Stimulated activated CD4-positive, alpha-beta T cell treated with anti-CD3 and anti-CD28 coated beads, Interleukin-15, amount 100 ng/mL, for 24 hours (primary cell): ENCODE results near the gene SLC2A6.

Source experiments
- DNase-seq: peaks from one replicate; pipeline ENCODE4 v3.0.0-alpha.2; 2020

SLC2A6 gene, protein sequence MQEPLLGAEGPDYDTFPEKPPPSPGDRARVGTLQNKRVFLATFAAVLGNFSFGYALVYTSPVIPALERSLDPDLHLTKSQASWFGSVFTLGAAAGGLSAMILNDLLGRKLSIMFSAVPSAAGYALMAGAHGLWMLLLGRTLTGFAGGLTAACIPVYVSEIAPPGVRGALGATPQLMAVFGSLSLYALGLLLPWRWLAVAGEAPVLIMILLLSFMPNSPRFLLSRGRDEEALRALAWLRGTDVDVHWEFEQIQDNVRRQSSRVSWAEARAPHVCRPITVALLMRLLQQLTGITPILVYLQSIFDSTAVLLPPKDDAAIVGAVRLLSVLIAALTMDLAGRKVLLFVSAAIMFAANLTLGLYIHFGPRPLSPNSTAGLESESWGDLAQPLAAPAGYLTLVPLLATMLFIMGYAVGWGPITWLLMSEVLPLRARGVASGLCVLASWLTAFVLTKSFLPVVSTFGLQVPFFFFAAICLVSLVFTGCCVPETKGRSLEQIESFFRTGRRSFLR

DNA sequence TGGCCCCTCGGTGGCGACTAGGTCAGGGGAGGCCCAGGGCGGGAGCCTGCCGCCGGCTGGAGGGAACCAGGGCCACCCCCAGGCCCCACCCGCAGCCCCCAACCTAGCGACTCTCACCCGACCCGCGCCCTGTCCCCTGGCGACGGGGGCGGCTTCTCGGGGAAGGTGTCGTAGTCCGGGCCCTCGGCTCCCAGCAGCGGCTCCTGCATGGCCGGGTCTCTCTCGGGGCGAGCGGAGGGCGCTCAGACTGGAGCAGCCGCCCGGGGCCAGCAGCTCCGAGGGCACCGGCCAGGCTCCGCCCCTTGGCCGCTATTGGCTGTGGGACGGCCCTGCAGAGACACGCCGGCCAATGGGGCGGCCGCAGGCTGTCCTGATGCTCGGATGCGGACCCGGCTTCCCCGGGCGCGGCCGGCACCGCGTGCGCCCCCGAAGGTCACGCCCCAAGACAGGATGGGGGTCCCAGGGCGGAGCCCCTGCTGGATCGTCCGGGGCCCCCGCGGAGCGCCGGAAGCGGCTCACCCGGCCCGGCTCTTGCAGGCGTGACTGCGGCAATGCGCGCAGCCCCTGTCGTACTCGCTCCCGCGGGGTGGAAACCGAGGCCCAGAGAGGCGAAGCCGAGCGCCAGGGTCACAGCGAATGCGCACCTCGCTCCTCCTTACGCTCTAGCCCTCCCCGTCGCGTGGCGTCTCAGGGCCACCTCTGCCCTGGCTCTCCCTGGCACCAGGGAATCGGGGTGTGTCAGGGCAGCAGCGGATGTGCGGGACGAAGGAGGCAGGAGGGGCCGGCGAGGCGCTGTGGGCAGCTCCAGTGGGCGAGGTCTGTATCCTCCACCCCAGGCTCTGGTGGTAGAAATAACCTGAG, at the start of gene SLC2A6:
SLC2A6 (minus strand) TSS at position 249 of the 861 bp plus-strand sequence; CDS start at position 209, 40 bp downstream.
- peak; percentile 90 for DNase-seq

DNA sequence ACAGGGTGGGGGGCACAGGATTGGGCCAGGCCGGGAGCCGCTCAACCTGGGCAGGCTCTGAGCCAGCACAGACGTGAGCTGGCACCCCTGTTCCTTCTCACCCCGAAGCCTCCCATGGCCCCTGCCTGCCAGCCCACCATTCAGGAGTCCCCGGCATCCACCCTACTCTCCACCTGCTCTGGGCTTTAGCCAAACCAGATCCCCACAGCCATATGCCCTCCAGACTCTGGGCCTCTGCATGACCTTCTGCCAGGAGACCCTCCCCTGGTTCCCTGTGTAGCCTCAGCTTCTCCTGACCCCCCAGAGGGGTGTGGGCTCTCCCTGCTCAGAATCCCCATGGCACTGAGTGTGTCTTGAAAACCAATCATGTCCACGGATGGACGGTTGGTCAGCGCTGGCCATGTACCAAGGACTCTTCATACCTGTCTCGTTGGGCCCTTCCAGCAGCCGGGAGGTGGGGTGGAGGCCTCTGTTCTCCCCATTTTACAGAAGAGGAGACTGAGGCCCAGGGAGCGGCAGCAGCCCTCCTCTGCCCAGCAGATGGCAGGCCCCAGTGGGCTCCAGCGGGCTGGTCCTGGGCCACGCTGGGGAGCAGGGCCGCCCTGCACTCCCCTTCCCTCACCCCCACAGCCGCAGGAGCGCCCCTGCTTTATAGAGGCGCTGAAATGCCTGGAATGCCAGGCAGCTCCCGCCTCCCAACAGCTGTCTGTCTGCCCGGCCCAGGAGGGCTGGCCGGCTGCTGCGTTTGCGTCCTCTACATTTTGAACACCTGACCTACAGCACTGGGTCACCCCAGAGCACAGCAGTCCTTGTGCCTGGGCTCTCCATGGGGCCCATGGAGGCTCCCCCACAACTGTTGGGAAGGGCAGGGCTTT, 49.3 kb upstream of the SLC2A6 start:
- no peak for DNase-seq

DNA sequence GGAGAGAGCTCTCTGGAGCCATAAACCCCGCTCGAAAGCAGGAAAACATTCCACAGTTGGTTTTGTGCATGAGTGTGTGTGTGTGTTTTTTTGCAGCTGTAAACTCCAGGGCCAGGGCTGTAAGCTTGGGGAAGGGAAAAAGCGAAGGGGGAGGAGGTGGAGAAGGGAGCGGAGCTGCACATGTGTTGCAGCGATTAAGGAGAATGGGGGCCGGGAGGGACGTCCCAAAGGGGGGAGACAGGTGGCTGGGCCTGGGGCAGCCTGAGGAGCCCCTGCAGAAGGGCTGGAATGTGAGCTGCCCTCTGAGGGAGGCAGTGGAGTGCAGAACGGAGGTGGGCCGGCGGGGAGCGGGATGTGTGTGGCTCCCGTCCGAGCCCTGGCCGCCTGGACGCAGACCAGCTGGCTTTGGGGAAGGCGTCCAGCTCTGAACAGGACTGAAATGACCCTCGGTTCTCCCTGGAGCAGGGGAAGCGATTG, 48.6 kb upstream of the SLC2A6 start:
- no peak for DNase-seq

DNA sequence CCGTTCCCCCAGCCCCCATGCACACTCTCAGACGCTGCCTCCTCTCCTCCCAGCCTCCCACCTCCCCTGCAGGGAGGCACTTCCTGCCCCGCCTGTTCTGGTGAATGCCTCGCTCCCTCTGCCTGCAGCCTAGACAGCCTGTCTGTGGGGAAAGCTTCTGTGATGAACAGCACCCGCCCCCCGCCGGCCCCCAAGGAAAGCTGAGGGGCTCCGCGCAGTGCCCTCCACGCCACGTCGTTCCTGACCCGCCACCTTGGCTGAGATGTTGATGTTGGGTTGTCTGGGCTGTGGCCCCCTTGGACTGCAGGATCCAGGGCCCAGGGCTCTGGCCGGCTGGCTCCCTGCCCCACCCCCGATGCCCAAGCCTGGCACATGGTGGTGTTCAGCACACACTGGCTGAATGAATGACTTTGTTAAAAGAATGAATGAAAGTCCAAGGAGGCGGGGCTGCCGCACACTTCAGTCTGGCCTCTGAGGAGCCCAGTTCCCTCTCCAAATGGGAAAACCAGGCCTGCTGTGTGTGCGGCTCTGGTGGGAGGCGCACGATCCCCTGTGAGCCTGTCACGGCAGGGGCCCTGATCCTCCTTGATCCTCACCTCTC, 47.9 kb upstream of the SLC2A6 start:
- no peak for DNase-seq

DNA sequence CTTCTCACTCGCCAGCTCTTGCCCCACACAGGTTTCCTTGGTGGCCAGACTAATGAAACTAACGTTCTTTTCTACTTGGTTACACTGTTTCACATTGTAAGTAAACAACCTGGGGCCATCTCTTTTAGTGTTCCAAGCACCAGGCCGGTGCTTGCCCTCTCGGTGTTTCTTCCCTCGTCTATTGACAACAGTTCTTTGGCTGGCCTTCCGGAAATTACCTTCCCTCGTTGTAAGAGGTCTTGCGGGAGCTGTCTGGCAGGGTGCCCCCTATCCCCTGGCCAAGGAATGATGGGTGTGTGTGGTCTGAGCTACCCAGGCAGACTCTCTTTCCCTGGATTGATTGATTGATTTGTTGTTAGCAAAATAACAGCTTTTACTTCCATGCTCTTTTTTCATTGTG, 46.8 kb upstream of the SLC2A6 start:
- no peak for DNase-seq

DNA sequence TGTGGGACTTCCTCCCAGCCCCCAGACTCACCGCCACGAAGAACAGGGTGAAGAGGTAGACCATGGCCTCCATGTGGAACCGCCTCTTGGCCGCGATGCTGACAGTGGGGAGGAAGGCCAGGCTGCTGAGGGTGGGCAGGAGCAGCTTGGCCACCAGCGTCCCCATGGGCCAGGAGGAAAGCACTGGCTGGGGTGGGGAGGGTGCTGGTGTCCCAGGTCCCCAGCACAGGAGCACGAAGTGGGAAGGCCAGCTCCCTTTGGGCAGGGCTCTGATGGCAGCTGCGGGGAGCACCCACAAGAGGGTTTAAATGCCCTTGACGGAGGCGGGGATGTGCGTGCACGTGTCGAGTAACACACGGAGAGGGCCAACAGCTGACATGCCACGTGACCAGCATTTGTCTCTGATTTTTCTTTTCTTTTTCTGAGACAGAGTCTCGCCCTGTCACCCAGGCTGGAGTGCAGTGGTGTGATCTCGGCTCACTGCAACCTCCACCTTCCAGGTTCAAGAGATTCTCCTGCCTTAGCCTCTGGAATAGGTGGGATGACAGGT, 45.9 kb upstream of the SLC2A6 start, which contains the start of gene MYMK:
MYMK (minus strand) TSS at position 281 of the 550 bp plus-strand sequence; CDS start at position 166, 115 bp downstream.
- no peak for DNase-seq

DNA sequence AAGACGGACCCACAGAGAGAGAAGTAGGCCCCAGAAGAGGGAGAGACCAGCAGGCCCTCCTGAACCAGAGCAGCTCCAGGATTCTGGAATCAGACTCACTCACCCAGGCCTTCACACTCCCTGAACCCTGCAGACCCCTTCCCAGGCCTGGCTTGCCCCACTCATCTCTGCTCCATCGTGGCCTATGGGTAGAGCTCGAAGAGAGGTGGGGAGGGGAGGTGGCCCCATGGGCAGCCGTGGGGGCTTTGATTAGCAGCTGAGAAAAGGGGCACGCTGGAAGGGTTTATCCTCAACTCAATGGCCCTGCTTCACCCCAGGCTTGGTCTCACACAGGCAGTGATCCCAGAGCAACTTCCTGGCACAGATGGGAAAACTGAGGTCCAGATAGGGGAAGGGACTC, 45.2 kb upstream of the SLC2A6 start:
- no peak for DNase-seq

DNA sequence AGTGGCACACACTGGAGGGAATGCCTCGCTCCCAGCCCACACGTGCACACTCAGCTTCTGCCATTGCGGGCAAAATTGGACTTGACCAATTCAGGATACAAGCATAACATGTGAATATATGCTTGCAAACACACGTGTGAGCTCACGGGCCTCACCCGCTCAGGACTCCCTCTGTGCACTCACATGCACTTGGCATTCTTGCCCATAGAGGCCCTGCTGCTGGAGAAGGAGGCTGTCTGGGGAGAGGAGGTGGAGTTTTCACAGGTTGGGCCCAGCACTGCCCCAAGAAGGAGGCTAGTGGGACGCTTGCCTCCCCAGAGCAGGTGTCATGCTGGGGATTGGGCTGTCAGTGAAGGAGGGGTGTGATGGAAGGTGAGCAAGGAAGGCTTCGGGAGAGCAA, 44.2 kb upstream of the SLC2A6 start:
- DNase-seq: no peak

DNA sequence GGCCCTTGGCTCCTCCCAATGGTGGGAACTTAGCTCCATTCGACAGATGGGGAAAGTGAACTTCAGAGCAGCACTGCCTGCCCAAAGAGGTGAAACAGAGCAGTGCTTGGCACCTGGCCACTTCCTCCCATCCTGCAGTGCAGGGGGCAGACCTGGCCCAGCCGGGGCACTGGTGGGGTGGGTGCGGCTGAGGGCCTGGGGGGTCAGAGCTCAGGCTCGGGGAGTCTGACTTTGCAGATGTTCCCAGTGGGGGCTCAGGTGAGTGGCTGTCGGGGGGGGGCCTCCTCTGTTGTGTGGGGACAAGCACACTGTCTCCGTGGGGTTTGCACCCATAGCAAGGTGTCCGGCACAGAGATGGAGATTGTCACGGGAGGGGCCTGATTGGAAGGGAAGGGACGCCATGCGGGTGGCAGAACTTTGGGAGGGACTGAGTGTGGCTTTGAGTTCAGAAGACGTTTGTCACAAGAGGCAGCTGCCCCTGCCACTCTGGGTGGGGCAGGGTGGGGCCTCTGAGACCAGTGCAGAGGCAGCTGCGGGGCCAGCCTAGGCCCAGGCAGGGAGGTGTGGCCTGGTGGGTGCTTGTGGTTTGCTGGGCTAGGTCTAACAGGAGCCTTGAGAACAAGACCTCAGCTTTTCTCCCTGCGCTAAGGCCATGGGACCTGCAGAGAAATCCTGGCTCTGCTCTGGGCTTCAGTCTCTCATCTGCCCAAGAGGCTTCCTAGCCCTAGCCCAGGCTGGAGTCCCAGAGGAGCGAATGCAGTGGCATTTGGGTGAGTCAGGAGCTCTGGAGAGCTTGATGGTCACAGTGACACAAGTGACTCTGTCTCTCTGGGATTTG, 43.4 kb upstream of the SLC2A6 start:
- no peak for DNase-seq

DNA sequence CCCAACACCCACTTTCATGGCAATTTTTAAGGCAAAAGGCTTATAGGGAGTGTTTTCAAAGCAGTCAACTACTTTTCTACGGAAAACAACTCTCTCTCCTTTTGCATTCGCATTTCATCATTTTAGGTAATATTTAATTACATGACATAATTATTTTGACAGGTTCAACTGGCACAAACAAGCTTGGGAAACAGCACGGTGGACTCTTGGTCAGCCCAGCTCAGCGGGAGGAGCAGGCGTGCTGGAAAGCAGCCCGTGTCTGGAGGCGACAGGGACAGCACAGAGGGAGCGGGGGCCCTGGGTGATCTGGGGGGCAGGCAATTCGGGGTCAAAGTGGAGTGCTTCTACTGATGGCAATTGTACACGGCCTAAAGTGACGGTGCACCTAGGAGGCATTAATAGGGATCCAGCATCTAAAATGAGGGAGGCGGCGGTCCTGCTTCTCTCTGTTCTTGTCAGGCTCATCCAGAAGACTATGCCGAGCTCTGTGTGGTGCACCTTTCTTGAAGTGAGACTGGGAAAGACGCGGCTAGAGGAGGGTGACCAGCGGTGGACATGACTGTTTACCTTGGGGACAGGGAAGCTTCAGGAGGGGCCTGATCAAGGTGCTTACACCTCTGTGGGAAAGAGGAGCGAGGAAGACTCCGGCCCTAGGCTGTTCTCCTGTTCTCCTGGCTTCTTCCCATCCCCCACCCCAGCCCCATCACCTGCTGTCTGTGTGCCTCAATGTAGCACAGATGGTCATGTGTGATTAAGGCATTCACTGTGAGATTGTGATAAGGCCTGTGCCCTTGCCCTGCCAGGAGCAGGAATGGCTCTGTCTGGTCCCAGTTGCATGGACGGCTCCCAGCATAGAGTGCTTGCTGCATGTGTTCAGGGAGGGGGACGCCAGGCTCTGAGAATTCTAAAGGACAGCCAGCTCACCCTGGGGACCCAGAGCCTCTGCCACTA, 42.5 kb upstream of the SLC2A6 start:
- no peak for DNase-seq

DNA sequence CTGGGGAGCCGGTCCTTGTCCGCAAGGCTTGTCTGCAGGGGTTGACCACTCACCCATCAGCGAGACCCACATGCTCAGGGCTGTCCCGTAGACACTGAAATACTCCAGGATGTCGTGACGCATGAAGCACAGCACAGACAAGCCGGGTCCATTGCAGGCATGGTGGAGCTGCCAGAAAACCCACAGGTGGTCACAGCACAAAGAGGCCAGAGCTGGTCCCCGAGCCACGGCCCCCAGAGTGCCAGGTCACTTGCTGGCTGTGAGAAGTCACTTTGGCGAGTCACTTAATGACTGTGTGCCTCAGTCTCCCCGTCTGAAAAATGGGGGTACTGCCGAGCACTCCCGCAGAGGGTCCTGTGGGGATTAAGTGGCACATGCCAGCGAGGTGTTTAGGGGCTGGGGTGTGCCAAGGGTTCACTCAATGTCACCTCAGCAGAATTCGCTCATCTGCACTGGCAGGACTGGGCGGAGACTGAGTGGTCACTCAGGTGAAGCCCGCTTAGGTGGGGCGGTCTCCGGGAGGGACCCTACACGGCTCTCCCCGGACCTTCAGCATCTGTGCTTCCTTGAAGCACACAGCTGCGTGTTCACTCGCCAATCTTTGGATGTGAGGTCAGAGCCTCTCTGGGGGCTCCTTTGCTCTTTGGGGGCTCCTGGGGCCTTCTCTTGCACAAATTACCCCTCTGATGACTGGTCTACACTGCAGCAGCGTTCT, 41.4 kb upstream of the SLC2A6 start:
- no peak for DNase-seq

DNA sequence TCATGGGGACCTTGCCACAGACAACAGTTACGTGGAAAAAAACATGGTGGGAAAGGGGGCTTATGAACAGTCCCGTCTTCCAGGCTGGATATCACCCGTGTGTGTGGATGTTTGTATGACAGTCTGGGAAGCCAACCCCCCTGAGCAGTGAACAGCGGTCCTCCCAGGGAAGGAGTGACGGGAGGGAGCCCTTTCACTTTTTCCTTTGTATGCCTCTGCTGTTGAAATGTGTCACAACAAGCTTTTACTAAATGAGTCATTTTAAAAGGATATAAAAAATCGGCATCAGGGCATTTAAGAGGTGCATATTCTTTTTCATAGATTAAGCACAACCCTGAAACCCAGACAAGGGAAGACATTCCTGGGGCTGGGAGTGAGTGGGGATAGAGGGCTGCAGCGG, 40.8 kb upstream of the SLC2A6 start:
- no peak for DNase-seq

DNA sequence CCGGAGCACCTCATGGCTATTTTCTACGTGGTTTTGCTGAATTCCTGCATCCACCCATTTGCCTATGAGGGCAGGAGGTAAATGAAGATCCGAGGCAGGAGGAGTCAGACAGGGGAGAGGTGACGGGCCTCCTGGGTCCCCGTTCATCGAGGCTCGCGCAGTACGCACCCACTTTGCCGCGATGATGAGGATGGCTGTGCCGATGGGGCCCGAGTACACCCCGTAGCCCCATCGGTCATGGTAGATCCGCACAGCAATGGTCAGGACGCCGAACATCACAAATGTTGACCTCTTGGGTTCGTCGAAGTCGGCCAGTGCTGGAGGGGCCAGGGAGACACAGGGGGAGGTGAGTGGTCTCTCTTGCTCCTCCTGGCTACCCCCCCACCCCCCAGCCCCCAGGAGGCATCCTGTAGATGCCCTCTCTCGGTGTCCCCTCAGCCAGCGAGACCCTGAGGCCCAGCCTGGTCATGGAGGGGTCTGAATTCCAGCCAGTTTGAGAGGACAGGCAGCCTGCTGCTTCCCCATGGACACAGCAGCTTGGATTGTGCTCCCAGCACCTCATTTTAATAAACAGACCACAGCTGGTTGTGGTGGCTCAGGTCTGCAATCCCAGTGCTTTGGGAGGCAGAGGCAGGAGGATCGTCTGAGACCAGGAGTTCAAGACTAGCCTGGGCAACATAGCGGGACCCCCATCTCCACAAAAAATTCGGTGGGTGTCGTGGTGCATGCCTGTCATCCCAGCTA, 40.0 kb upstream of the SLC2A6 start:
- DNase-seq: no peak

DNA sequence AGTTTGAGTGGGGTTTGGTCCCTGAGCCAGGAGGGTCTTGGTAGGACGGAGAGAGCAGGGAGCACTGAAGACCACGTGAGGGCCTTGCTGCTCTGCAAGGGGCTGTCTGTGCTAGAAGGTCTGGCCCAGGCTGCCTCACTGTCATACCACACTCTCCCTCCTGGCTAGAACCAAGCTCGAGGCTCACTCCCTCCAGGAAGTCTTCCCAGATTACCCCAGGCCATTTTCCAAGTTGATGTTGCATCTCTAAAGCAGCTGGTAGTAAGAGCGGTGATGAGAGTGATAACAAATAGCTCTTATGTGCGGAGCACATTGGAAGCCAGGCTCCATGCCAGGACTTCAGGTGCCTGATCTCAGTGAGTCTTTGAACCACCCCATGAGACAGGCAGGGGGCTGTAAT, 39.3 kb upstream of the SLC2A6 start:
- no peak for DNase-seq

DNA sequence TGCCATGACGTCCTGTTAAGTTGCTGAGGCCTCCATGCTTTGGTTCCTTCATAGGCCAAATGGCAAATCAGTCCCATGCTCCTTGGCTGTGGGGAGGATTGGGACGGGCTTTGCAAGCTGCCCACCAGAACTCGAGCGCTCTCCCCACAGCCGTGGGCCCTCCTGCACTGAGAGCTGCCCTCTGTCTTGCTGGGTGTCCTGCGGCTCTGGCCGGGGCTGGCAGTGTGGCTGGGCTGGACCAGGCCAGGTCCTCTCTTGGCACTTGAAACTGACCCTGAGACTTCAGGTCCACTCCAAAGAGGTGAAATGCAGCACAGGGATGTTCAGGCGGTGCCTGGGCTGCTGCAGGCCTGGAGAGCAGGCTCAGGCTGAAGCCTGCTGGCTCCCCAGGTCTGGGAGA, 38.8 kb upstream of the SLC2A6 start:
- DNase-seq: no peak

DNA sequence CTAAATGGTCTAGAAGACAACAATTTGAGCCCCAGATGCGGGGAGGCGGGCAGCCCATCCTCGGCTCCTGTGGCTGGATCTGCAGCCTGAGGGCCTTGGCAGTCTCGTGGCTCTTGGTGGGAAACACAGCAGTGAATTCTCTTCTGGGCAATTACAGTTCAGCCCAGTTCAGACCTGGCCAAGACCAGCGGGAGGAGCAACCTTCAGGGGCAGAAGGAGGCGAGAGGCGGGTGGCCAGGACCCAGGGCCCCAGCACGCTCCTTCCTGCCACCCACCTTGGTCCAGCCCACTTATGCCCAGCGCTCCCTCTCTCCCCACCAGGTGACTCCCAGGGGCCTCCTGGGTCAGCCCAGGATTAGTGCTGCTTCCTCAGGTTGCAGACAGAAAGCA, 38.1 kb upstream of the SLC2A6 start:
- no peak for DNase-seq

DNA sequence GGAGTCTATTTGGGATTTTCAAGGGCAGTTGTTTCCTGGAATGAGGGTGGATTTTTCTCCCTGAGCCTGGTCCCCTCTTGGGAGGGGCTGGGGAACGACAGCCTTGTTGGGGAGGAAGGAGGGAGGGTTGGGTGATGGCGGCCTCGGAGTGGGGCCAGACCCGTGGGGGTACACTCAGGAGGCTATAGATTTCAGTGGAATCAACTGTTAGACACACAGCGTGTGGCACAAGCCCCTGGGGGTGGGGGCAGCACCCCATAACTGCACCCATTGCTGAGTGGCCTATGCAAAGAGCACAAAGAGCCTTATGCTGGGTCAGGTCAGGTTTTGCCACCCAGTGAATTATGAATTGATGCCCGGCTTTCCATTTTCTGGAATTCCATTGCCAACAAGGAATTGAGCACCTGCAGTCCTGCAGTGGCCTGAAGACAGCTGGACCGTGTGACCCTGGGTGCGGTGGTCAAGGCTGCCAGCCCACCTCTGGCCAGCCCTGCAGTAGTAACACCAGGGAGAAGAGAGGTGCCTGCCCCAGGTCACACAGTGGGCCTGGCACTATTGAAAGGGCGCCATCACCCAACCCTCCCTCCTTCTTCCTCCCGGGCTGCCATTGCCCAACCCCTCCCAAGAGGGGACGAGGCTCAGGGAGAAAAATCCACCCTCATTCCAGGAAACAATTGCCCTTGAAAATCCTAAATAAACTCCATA, 37.5 kb upstream of the SLC2A6 start:
- no peak for DNase-seq
